NCI-H1436 (cell line): Measurements from ENCODE around the gene ENPEP.
"Not testable (repeated sequence)": the region's sequence is repeated elsewhere in the genome, so short reads cannot be mapped to it uniquely, and the experiment has no call there.

Experiments used
- DNase-seq: peaks from one replicate; lab custom pipeline; 2025; lab: John Stamatoyannopoulos, UW

ENPEP gene

GRCh38 chr4:110475881-110476818 is at the start of gene ENPEP:
ENPEP (plus strand) TSS chr4:110476155; CDS start chr4:110476415, 260 bp downstream.
- no peak for DNase-seq

DNA sequence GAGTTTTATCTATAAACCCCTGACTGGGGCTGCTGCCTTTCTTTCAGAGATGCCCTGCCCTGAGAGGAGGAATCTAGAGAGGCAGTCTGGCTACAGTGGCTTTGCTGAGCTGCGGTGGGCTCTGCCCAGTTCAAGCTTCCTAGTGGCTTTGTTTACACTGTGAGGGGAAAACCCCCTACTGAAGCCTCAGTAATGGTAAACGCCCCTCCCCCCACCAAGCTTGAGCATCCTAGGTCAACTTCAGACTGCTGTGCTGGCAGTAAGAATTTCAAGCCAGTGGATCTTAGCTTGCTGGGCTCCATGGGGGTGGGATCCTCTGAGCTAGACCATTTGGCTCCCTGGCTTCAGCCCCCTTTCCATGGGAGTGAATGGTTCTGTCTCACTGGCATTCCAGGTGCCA is 44.1 kb upstream of the ENPEP start:
- not testable (repeated sequence) for DNase-seq

DNA sequence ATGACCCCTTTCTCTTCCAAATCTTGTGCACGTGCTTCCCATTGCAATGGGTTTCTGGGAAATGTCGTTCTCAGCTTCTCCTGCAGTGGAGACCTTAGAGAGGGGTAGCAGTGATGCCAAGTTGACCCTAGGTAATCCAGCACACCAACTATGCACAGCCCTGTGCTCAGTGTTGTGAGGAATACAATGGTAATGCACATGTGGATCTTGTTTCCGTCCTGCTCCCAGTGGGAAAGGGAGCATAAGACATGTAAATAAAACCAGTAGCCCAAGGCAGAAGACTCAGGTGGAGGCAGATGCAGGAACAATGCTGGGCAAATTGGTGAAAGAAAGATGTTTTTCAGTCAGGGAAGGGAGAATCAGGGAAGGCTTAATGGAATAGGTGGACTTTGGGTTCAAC is 38.7 kb upstream of the ENPEP start:
- not testable (repeated sequence) for DNase-seq

DNA sequence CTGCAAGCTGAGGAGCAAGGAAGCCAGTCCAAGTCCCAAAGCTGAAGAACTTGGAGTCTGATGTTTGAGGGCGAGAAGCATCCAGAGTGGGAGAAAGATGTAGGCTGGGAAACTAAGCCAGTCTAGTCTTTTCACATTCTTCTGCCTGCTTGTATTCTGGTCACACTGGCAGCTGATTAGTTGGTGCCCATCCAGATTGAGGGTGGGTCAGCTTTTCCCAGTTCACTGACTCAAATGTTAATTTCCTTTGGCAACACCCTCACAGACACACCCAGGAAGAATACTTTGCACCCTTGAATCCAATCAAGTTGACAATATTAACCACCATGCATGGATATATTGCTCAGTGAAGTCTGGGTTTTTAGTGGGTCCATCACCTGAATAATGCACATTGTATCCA is 36.7 kb upstream of the ENPEP start:
- not testable (repeated sequence) for DNase-seq

DNA sequence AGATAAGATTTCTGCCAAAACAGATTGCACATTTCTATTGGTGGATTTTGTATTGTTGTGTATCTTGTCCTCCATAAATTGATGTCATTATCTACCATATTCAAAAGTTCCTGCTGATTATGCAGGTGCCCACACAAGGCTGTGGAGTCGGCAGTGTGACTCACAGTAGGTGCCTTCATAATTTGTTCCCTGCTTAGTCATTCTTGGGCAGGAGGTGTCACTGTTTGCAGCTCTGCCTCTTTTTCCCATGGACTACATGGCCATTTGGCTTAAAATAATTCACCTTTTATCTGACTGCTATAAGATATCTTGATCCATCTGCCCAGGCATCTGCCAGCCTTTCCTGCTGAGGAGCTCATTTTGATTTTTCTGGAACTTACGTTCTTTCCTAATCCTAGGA is 33.6 kb upstream of the ENPEP start:
- DNase-seq = no peak

DNA sequence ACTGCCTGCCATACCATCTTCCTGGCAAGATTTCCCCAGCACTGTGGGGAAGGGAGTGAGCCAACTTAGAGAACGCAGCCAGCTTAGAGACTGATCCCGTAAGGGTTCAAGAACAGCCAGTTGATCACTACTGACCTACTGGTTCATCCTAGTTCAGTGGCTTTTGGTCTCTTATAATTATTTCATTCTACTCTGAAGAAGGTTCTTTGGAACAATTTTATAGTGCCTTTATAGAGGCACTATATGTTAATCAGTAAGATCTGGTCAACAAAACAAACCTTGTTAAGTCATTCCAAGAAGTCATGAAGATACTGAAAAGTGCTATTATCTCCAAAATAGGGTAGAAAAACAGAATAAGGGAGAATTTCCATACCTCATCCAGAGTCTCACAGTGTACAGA is 33.2 kb upstream of the ENPEP start:
- DNase-seq = no peak

DNA sequence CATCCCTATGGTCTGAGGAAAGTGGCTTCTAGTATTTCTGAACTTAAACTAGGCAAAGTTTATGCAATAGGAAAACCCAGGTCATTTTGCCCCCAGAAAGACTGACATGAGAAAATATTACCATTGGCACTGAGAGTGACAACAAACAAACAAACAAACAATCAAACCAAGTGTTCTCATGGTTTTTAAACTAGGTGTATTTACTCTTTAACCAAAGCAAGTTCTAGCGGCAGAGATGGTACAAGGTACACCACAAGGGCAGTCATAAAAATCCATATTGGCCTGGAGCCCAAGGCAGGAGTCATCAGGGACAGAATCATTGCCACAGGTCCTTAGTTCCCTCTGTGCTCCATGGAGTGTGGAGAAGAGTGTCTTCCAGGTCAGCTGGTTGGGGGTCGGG is 26.0 kb upstream of the ENPEP start:
- DNase-seq = no peak

DNA sequence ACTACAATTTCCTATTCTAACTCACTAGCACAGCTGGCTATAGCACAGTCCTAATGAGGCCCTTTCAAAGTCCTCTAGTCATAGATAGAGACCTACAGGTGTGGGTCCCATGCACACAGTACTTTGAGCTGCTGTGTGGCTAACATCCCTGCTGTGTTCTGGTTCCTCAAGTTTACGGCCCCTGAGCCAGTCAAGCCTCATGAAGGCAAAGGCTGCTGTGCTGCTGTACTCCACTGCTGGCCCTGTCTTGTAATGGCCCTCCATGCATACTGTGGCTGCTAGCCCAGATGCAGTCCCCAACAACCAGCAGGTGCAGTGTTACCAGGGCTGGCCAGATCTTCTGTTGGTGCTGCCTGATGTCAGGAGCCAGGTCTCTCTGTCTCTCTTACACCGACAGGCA is 23.4 kb upstream of the ENPEP start:
- DNase-seq = no peak

DNA sequence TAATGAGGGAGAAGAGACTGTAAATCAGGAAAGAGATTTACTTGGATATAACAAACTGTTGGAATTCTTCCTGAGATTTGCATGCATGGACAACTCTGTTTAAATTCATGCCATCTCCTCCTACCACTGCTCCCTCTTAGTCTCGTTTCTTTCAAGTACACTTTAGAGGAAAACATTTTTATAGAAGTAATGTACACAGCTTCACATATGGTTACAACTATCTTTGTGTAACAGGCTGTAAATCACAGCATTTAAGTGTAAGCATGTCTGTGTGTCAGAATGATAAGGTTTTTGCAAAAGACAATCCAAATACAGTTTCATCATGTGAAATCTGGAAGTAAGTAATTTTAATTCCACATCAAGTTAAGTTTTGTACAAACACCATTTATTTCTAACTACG is 21.5 kb upstream of the ENPEP start:
- no peak for DNase-seq

GRCh38 chr4:110458494-110459266 is 17.3 kb upstream of the ENPEP start:
- DNase-seq = no peak

GRCh38 chr4:110460074-110460746 is 15.7 kb upstream of the ENPEP start:
- no peak for DNase-seq

GRCh38 chr4:110467400-110467799 is 8.6 kb upstream of the ENPEP start:
- no peak for DNase-seq

DNA sequence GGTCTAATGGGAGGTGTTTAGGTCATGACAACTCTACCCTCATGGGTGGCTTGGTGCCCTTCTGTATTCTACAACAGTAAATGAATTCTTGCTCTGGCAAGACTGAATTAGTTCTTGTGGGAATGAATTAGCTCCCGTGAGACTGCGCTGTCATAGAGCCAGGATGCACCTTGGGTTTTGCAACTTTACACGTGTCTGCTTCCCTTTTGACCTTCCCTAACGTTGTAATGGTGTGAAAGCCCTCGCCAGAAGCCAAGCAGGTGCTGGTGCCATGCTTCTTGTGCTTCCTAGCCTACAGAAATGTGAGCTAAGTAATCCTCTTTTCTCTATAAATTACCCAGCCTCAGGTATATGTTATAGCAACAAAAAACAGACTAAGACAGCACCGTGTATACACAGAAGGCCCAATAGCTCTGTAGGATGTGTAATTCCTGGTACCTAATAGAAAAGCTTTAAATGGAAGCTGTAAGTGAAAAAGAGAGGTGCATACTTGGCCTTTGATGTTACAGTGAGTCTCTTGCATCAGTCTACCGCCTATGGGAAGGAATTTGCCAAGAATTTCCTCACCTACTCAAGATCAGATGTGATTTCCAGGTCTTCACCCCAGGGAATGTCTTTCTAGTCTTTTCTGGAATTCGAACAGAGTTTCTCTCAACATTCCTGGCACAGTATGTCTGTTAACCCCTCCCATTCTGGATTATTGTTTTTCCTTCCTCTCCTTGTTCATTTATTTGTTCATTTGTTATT is 3.2 kb upstream of the ENPEP start:
- DNase-seq = no peak

GRCh38 chr4:110474481-110474880 is 1.5 kb upstream of the ENPEP start:
- DNase-seq = no peak

GRCh38 chr4:110475080-110475479 is 875 bp upstream of the ENPEP start:
- DNase-seq = not testable (repeated sequence)

DNA sequence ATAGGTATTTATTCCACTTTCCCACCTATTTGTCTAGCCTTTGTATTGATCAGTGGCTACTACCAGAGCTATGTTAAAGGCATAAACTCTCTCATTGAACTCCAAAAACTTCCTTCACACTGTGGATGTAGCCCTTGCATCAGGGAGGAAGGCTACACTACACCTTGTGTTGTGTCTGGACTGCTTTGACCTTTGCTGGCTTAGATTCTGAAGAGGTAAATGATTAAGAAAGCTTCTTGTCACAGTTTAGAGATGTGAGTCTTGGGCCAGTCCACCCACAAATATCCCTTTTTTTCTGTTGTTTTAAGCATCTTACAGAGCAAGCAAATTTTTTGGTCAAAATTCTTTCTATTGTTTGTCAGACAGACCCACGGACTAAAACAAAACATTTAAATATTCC is 1.9 kb downstream of the ENPEP start:
- no peak for DNase-seq

- no peak for DNase-seq
Observed at GRCh38 chr4:110480031-110480549, 4.1 kb downstream of the ENPEP start.

GRCh38 chr4:110480746-110481271 is 4.9 kb downstream of the ENPEP start:
- DNase-seq = no peak

DNA sequence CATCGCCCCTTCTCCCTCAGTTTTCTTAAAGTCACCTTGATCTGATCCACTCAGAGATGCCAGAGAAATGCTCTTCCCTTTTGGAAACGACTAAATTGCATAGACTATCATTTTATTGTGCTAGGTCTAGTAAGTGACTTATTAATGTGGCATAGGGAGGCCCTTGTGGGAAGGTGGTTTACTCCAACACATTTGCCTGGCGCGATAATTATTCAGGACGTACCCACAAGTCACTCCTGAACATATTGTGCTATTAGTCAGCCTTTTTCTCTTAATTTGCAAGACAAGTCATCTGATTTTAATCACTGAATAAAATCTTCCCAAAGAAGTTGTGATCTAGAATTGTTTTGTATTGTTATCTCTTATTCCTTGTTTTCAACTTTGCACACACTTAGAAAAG is 7.6 kb downstream of the ENPEP start:
- no peak for DNase-seq

GRCh38 chr4:110484029-110484428 is 8.1 kb downstream of the ENPEP start:
- no peak for DNase-seq

DNA sequence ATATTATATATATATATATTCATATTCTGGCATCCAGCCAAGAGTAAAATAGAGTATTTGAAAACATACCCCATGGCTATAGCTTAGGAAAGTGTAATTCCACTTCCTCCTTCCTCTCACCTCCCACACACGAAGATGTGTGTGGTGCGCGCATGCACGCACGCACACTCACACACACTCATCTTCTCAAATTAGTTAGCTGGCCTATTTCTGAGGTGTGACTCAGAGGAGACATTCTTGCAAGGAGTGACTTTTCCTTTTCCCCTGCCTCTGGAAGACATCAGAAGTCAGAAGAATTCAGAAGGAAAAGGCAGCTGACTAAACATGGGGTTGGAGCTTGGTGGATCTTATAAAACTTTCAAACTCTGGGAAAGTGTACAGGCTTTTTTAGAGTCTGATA is 8.8 kb downstream of the ENPEP start:
- DNase-seq = no peak
